HG03175 (cell line): ENCODE measurements around the gene TPCN1.
"Not testable (repeated sequence)": the region's sequence is repeated elsewhere in the genome, so short reads cannot be mapped to it uniquely, and the experiment has no call there.

ENCODE experiments used
- ATAC-seq: cut with Tn5 transposase; IDR thresholded peaks from one replicate; pipeline ENCODE4 v1.9.1; 2021; ENCODE audit warnings: mild to moderate bottlenecking, moderate library complexity; ENCODE audit not compliant: unreplicated experiment

TPCN1 gene

DNA sequence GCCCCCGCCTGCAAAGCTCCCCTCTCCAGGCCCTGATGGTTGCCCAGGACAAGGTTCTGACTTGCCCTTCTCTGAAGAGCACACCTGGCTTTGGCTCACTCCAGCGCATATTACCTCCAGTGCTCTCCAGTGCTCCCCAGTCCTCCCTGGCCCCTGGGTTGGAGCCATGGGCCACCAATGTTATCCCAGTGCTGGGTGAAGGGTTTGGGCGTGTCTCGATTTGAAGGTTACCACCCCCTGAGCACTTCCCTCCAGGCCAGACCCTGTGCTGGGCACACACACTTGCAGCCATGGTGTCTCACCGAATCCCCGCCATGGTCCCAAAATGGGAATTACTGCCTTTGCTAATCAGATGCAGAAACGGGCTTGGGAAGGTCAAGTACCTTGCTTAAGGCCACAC lies 24.7 kb upstream of the TPCN1 start:
- ATAC-seq, result no peak

DNA sequence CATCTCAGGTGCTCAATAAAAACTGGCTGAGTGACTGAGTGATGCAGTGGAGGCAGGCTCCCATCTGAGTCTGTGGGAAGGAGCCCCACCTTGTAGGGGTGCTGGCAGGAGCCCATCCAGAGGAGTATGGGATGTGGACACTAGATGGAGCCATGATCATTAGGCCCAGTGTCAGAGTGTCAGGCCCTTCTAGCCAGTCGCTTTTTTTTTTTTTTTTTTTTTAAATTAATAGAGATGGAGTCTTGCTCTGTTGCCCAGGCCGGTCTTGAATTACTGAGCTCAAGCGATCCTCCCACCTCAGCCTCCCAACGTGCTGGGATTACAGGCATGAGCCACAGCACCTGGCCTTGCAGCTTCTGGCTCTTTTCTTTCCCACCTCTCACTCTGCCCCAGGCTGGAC lies 24.3 kb upstream of the TPCN1 start:
- ATAC-seq, result peak; percentile 84

DNA sequence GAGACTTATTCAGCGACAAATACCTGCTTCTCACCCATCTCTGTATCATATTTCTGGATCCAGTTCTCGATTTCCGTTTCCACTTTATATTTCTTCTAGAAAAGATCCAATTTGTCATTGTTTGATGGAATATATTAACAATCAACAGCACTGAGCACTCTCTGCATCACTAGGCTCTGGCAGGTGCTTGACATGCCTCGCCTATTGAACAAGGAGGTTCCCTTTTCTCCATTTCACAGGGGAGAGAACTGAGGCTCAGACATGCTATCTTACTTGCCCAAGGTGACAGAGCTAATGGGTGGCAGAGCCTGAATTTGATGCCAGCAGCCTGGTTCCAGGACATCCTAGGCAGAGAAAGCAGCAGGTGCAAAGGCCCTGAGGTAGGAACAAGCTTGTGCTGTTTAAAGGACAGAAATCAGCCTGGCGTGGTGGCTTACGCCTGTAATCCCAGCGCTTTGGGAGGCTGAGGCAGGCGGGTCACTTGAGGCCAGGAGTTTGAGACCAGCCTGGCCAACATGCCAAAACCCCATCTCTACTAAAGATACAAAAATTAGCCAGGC lies 23.7 kb upstream of the TPCN1 start:
- ATAC-seq, result no peak

DNA sequence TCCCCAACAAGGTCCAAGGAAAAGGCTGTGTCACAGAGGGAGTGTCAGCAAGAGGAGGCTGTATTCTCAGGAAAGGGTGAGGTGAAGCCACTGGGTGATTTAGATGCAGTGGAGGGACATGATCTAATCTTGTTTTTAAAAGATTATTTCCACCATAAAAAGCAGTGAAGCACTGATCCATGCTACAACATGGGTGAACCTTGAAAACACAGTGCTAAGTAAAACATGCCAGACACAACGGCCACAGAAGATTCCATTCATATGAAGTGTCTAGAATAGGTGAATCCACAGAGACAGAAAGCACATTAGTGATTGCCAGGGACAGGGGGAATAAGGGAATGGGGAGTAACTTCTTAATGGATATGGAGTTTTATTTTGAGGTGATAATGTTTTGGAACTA lies 23.0 kb upstream of the TPCN1 start:
- no peak for ATAC-seq

DNA sequence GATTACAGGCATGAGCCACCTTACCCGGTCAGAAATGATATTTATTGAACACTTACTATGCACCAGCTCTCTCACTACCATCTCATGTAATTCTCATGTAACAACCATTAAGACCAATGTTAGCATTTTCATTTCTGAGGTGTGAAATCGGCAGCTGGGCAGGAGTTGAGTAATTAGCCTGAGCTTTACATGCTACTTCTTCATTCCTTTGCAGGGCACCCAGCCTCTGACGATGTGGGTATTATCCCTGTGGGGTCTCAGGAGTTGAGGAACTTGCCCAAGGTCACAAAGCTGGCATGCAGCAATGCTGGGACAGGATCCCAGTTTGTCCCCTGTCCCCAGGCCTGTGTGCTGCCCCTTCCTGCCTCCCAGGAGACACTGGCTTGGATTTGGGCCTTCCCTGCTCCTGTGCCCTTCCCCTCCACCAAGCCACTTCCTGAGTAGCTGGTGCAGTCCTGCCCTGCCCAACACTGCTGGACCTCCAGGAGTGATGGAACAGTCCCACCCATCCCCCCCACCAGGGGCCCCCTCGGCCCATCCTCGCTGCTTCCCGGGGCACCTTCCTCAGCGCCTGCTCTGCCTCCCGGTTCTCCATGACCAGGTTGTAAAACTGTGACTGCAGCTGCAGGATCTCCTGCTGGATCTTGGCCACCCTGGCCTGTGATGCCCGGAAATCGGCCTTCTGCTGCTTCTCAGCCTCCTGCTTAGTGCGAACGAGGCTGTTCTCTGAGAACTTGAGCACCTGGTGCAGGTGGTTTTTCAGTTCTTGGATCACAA lies 21.1 kb upstream of the TPCN1 start:
- ATAC-seq, result no peak

DNA sequence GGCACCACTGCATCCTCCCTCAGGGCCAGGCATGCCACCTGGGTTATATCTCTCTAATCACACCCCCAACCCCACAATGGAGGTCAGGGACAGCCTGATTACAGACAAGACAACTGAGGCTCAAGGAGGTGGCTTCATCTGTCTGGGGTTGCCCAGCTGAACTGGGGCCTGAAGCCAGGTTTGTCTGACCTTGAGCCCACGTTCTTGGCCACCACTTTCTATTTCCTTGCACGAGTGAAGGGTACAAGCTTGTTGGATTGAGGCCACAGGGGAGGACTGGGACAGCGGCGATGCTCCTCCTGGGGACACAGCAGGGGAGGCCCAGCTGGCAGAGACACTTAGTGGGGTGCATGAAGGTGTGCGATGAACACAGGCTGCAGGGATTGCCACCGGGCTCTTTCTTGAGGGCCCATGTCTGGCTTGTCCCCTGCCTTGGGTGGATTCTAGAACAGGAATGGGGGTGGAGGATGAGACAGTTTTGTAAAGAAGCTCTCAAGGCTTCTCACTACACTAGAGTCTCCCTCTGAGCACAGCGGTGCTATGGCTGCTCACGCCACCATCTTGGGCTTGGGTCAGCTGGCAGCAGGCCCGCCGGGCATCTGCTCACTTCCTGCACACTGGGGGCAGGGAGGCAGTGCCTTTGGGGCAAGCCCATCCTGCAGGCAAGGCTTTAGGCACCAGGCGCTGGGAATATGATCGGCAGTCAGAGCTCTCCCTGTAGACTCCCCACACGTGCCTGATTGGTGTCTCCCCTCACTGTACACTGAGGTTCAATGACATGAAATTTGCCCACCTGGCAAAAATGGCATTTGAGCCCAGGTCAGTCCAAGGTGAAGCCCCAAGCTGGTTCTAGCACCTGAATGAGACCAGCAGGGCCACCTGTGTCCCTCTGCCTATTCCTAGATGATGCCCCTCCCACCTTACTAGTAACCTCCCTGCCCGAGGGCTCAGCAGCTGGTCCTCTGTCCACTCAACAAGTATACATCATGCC lies 19.8 kb upstream of the TPCN1 start:
- no peak for ATAC-seq

DNA sequence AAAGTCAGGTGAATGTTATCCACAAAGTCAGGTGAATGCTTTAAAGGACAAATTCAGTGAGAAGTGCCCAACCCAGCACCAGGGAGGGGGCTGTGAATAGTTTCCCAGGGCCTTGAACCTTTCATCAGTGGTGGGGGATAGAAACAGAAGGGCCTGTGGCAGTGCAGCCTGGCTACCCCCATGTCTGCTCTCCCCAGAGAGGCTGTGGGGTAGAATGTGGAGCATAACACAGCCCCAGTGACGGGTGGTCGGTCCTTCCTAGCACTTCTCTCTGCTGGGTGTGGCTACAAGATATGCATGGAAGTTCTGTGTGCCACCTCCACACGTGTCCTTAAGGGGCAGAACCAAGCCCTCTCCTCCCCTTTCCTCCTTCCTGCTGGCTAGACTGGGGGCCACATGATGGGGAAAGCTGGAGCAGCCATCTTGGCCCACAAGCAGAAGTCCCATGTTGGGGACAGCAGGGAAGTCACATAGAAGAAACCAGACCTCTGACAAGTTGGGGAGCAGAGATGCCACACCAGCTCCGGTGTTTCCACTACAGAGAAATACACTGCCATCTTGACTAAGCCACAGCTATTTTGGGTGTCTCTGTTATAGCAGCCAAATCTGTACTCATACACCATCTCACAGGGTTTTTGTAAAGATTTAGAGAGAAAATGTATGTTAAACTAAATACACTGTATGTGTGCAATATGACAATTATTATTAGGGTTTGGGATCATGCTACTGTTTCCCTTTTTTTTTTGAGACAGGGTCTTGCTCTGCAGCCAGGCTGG lies 18.8 kb upstream of the TPCN1 start:
- ATAC-seq, result no peak

DNA sequence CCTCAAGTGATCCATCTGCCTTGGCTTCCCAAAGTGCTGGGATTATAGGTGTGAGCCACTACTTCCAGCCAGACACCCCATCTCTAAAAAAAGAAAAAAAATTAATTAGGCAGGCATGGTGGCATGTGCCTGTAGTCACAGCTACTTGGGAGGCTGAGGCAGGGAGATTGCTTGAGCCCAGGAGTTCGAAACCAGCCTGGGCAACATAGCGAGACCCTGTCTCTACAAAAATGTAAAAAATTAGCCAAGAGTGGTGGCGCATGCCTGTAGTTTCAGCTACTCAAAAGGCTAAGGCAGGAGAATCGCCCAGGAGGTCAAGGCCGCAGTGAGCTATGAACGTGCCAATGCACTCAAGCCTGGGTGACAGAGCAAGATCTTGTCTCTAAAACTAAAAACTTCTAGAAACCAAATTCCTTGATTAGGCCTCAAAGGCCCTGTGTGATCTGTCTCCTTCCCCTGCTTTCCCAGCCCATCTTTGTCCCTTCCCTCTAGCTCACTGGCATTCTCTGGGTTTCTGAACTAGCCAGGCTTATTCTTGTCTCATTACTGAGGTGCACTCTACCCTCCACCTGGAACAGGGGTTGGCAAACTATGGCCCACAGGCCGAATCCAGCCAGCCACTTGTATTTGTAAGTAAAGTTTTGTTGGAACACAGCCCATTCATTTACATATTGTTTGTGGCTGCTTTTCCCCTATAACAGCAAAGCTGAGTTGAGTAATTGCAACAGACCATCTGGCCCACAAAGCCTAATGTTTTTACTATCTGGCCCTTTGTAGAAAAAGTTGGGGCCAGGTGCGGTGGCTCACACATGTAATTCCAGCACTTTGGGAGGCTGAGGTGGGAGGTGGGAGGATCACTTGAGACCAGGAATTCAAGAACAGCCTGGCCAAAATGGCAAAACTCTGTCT lies 17.2 kb upstream of the TPCN1 start:
- ATAC-seq, result no peak

DNA sequence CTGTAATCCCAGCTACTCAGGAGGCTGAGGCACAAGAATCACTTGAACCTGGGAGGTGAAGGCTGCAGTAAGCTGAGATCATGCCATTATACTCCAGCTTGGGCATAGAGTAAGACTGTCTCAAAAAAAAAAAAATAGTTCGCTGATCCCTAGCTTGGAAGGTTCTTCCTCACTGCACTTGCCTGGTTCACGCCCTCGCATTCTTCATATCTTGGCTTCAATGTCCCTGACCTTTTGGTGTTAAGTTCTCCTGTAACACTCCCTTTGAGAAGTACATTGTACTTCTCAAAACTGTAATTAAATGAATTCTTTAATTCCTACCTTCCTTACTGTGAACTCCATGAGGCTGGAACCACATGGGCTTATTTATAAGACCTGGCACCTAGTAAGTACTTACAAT lies 16.5 kb upstream of the TPCN1 start:
- no peak for ATAC-seq

DNA sequence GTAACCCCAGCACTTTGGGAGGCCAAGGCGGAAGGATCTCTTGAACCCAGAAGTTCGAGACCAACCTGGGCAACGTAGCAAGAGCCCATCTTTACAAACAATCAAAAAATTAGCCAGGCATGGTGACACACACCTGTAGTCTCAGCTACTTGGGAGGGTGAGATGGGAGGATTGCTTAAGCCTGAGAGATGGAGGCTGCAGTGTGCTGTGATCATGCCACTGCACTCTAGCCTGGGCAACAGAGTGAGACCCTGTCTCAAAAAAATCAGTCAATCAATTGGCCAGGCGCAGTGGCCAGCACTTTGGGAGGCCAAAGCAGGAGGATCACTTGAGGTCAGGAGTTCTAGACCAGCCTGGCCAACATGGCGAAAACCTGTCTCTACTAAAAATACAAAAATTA lies 14.5 kb upstream of the TPCN1 start:
- ATAC-seq, result not testable (repeated sequence)

DNA sequence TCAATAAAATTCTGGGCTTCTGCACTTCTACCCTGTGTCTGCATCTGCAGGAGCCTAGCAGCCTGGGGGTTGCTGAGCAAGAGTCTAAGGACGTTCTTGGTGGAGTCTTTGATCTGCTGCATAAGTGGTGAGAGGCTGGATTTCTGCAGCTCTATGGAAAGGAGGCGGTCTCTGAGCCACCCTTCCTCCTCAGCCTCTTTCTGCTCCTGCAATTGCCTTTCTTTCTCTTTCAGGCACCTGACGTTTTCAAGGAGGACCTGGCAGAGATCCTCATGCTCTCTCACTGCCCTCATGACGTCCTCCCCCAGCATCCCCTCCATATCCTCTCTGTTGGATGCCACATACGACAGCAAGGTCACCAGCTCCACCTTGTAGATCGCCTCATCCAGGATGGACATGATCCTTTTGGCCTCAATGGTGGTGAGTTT lies 13.6 kb upstream of the TPCN1 start:
- ATAC-seq, result no peak

DNA sequence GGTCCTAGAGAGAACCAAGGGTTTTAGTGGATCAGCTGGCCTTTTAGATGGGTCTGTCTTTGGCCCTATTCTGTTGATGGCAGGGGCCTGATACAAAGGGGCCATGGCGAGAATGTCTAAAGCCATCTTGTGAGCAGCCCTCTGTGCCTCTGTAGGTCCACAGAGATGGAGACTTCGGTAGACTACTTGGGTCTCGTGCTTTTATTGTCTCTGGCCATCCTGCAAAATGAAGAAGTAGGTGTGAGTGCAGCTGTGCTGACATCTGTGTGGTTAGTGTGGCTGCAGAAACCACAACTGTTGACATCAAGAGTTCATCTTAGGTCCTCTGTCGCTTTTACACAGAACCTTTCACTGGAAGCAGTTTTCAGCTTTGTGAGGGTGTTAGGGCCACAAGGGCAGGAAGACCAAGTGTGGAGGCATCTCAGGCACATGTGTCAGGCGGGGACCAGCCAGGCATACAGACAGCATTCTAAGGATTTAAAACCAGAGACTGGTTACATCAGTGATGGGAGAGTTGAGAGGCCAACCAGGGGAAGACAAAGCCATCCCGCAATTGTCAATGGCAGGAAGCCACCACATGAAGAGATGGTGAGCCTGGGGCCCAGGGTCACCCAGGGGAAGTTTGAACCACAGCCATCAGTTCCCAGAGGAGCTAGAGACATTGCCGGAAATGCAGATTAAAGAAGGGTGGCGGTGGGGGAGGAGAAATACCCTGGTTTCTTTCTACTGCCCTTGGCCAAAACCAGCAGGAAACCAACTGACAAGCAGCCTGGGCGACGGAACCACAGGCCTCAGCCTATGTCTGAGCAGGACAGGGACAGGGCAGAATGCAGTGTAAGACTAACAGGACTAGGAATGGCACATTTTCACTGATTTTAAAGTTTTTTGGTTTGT lies 13.0 kb upstream of the TPCN1 start:
- peak; percentile 84 for ATAC-seq

DNA sequence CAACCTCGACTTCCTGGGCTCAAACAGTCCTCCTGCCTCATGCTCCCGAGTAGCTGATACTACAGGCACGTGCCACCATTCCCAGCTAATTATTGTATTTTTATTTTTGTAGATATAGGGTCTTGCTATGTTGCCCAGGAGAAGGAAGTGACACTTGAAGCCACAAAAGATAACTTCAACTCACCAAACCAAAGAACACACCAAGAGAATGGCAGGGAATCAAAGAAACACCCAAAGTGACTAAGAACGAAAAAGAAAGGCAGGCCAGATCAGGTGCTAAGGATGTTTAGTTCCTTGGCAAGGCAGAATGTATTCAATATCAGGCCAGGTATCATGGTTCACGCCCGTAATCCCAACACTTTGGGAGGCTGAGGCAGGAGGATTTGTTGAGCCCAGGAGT lies 10.1 kb upstream of the TPCN1 start:
- no peak for ATAC-seq

DNA sequence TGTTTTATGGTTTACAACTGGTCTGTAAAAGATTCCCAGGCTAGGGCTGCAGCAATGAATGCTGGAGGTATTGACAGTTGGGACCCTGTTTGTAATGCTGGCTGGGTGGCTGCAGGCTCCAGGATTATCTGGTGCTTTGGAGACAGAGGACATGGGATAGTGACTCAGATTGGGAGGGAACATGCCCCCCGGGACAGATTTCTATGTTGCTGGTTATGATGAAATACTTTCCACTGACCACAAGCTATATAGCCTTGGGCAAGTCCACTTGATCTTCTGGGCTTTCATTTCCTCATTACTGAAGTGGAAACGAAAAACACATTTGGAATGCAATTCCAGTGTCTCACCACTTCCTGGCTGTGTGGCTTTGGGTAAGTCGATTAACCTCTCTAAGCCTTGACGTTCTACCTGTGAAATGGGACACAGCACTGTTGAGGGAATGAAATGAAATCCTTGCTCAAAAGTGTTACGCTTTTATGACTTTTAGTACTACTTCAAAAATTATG lies 6.3 kb upstream of the TPCN1 start:
- ATAC-seq, result peak; percentile 66

DNA sequence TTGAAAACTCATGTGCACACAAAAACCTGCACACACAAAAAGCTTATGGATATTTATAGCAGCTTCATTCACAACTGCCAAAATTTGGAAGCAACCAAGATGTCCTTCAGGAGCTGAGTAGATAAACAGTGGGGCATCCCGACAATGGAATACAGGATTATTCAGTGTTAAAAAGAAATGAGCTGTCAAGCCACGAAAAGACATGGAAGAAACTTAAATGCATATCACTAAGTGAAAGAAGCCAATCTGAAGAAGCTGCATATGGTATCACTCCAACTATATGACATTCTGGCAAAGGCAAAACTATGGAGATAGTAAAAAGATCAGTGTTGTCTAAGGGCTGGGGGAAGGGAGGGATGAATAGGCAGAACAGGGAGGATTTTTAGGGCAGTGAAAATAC lies 5.2 kb upstream of the TPCN1 start:
- no peak for ATAC-seq

DNA sequence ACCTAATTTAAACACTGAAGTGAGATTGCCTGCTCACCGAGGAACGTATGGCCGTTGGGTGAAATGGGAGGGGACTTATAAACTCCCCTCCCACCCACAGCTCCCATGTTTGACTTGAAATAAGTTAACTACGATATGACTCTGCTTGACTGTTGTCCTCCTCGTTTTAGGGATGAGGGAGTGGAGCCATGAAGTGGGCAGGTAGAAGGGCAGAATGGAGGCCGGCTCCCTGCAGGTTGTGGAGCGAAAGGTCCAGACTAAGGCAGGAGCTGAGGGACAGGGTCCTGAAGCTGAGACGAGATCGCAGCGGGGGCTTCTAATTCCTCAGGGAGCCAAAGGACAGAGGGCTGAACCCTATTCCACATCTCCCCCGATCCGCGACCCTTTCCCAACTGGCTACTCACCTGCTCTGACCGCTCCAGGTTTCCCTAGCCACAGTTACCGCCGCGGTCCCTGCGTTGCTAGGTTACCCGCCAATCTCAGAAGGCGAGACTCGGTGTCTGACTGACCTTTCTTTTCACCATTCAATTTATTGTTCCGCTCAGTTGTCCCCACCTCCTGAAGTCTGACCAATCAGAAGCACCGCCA lies 577 bp upstream of the TPCN1 start:
- ATAC-seq, result peak; percentile 0

DNA sequence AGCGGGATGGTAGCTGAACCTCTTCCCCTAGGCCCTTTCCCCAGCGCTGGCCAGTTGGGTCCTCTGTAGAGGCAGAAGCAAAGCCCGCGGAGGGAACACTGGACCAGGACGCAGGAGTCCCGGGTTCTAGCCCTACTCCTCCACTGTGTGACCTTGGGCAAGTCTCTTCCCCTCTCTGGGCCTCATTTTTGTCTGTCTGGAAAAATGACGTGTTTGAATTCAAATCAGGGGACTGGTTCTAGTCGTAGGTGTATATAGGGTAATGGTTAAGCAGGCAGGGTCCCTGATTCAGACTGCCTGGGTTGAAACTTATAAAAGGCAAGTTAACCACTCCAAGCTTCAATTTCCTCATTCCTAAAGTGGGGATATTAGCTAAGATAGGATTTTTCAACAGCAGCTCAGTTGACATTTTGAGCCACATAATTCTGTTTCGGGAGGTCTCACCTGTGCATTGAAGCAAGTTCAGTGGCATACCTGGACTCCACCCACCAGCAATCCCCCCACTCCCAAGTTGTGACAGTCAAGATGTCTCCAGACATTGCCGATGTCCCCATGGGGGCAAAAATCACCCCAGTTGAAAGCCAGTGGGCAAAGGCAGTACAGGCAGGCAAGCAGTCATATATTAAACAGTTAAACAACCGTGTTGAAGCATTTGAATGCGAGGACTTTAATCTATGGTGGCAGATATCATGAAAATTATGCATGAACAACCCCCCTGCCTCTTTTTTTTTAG lies 899 bp downstream of the TPCN1 start:
- no peak for ATAC-seq
